Measurements from ENCODE around the gene ASXL2. TPM values are rescaled to one million over a fixed set of nuclear protein-coding genes. Genes with fewer than 3 reads are reported as not detected.

The ASXL2 gene
- polyA plus RNA-seq, 1 donor from 2014 or later: 2.9 TPM

DNA sequence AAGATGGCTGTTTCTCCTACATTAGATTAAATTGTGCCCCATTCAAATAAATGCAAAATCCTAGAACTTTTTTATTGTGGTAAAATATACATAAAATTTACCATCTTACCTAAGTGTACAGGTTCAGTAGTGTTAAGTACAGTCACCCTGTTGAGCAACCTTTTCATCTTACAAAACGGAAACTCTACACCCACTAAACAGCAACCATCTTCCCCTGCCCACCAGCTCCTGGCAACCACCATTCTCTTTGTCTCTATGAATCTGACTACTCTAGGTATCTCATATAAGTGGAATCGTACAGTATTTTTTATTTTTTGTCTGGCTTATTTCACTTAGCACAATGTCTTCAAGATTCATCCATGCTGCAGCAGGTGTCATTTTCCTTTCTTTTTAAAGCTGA, 53.0 kb downstream of the ASXL2 start:
- Histone ChIP-seq H4K20me1 (ENCODE audit: insufficient read depth) (no peaks in the 10 kb centered on the region), H3K27ac (ENCODE audit: low read length) (no peak overlapping the region), H3F3A (ENCODE audit: insufficient read depth, low read length, poor library complexity, severe bottlenecking) (no peaks in the 10 kb centered on the region), H3K4me3 (ENCODE audit: low read length) (no peak overlapping the region), H3K36me3 (ENCODE audit: insufficient read depth, low read length) (no peaks in the 10 kb centered on the region), H3K9ac (ENCODE audit: low read length) (no peak overlapping the region), H2AFZ (ENCODE audit: low read depth, low read length) (no peak overlapping the region), H3K4me2 (ENCODE audit: low read length) (no peak overlapping the region), H3K9me2 (ENCODE audit: insufficient read depth, low read length) (no peaks in the 10 kb centered on the region), H3K79me2 (replicated peaks; ENCODE audit: insufficient read depth, low read length) (no peaks in the 10 kb centered on the region), H3K9me3 (ENCODE audit: low read length) (no peaks in the 10 kb centered on the region), H3K27me3 (ENCODE audit: insufficient read depth, low read depth, low read length) (no peaks in the 10 kb centered on the region)
- TF ChIP-seq POLR2AphosphoS5 (IDR thresholded peaks at IDR 0.05): no peak

DNA sequence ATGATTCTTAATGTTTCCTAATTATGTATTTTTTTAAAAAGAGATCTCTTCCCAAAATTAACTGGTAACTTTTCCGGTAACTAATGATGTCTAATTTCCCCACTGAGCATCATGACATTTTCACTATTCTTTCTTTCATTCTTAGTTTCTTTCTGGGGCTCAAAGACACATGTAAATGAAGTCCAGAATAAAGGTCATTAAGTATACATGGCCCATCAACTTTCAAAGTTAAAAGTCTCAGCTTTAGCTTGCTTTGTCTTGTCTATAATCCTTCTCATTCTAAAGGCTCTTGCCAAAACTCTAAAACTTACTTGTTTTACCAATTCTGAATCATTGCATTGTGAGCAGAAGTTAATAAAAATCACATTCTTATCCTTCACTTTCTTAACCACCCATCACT, 53.6 kb downstream of the ASXL2 start:
- Histone ChIP-seq H3F3A (ENCODE audit: insufficient read depth, low read length, poor library complexity, severe bottlenecking) (no peaks in the 10 kb centered on the region), H3K9me3 (ENCODE audit: low read length) (no peaks in the 10 kb centered on the region), H3K9me2 (ENCODE audit: insufficient read depth, low read length) (no peaks in the 10 kb centered on the region), H3K27ac (ENCODE audit: low read length) (no peak overlapping the region), H3K27me3 (ENCODE audit: insufficient read depth, low read depth, low read length) (no peaks in the 10 kb centered on the region), H3K36me3 (ENCODE audit: insufficient read depth, low read length) (no peaks in the 10 kb centered on the region), H3K9ac (ENCODE audit: low read length) (no peak overlapping the region), H2AFZ (ENCODE audit: low read depth, low read length) (no peak overlapping the region), H3K4me3 (ENCODE audit: low read length) (no peak overlapping the region), H4K20me1 (ENCODE audit: insufficient read depth) (no peaks in the 10 kb centered on the region), H3K4me2 (ENCODE audit: low read length) (no peak overlapping the region), H3K79me2 (replicated peaks; ENCODE audit: insufficient read depth, low read length) (no peaks in the 10 kb centered on the region)
- TF ChIP-seq POLR2AphosphoS5 (IDR thresholded peaks at IDR 0.05): no peak
- TF ChIP-seq SMC3 (conservative IDR thresholded peaks at IDR 0.05; ENCODE audit: poor library complexity): no peak
- TF ChIP-seq EZH2 (IDR thresholded peaks at IDR 0.05; ENCODE audit: borderline replicate concordance, insufficient read depth, low read length, poor library complexity, severe bottlenecking): no peak
- TF ChIP-seq, protein P1, sequence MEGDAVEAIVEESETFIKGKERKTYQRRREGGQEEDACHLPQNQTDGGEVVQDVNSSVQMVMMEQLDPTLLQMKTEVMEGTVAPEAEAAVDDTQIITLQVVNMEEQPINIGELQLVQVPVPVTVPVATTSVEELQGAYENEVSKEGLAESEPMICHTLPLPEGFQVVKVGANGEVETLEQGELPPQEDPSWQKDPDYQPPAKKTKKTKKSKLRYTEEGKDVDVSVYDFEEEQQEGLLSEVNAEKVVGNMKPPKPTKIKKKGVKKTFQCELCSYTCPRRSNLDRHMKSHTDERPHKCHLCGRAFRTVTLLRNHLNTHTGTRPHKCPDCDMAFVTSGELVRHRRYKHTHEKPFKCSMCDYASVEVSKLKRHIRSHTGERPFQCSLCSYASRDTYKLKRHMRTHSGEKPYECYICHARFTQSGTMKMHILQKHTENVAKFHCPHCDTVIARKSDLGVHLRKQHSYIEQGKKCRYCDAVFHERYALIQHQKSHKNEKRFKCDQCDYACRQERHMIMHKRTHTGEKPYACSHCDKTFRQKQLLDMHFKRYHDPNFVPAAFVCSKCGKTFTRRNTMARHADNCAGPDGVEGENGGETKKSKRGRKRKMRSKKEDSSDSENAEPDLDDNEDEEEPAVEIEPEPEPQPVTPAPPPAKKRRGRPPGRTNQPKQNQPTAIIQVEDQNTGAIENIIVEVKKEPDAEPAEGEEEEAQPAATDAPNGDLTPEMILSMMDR (IDR thresholded peaks at IDR 0.05; ENCODE audit: poor library complexity, severe bottlenecking): no peak
- TF ChIP-seq MXI1 (conservative IDR thresholded peaks at IDR 0.05; ENCODE audit: poor library complexity, severe bottlenecking): no peak
- no peak for TF ChIP-seq TAF1 (IDR thresholded peaks at IDR 0.05; ENCODE audit: low read depth)
- no peak for TF ChIP-seq RAD21 (conservative IDR thresholded peaks at IDR 0.05)

DNA sequence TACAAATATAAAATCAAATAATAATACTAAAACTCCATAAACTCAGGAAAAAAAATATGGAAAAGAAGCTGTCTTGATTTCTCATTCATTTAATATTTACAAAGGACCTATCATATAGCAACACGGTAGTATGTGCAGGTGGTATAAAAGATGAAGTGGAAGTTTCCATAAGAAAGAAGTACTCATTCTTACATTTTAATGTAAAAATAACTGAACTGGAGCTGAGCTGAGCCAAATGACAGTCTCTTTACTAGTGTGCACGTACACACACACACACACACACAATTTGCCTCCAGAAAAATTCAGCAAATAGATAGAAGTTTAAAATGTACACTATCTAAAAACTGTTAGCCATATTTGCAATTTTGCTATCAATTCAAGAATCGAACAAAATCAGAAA, 54.1 kb downstream of the ASXL2 start:
- no peaks in the 10 kb centered on the region for H4K20me1 ChIP-seq (ENCODE audit: insufficient read depth)
- no peak overlapping the region for H2AFZ ChIP-seq (ENCODE audit: low read depth, low read length)
- H3K27ac ChIP-seq (ENCODE audit: low read length): no peak overlapping the region
- no peaks in the 10 kb centered on the region for H3K79me2 ChIP-seq (replicated peaks; ENCODE audit: insufficient read depth, low read length)
- no peaks in the 10 kb centered on the region for H3K27me3 ChIP-seq (ENCODE audit: insufficient read depth, low read depth, low read length)
- TF ChIP-seq, protein P2, sequence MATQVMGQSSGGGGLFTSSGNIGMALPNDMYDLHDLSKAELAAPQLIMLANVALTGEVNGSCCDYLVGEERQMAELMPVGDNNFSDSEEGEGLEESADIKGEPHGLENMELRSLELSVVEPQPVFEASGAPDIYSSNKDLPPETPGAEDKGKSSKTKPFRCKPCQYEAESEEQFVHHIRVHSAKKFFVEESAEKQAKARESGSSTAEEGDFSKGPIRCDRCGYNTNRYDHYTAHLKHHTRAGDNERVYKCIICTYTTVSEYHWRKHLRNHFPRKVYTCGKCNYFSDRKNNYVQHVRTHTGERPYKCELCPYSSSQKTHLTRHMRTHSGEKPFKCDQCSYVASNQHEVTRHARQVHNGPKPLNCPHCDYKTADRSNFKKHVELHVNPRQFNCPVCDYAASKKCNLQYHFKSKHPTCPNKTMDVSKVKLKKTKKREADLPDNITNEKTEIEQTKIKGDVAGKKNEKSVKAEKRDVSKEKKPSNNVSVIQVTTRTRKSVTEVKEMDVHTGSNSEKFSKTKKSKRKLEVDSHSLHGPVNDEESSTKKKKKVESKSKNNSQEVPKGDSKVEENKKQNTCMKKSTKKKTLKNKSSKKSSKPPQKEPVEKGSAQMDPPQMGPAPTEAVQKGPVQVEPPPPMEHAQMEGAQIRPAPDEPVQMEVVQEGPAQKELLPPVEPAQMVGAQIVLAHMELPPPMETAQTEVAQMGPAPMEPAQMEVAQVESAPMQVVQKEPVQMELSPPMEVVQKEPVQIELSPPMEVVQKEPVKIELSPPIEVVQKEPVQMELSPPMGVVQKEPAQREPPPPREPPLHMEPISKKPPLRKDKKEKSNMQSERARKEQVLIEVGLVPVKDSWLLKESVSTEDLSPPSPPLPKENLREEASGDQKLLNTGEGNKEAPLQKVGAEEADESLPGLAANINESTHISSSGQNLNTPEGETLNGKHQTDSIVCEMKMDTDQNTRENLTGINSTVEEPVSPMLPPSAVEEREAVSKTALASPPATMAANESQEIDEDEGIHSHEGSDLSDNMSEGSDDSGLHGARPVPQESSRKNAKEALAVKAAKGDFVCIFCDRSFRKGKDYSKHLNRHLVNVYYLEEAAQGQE (IDR thresholded peaks at IDR 0.05; ENCODE audit: borderline replicate concordance): no peak
- TF ChIP-seq EP300 (conservative IDR thresholded peaks at IDR 0.05; ENCODE audit: poor library complexity, severe bottlenecking) (no peak), EZH2 (IDR thresholded peaks at IDR 0.05; ENCODE audit: borderline replicate concordance, insufficient read depth, low read length, poor library complexity, severe bottlenecking) (no peak), TAF1 (IDR thresholded peaks at IDR 0.05; ENCODE audit: low read depth) (no peak), RAD21 (conservative IDR thresholded peaks at IDR 0.05) (no peak), SMC3 (conservative IDR thresholded peaks at IDR 0.05; ENCODE audit: poor library complexity) (no peak), POLR2AphosphoS5 (IDR thresholded peaks at IDR 0.05) (no peak), MXI1 (conservative IDR thresholded peaks at IDR 0.05; ENCODE audit: poor library complexity, severe bottlenecking) (no peak)
- TF ChIP-seq, protein P1 (IDR thresholded peaks at IDR 0.05; ENCODE audit: poor library complexity, severe bottlenecking): no peak
- H3K9me3 ChIP-seq (ENCODE audit: low read length): no peaks in the 10 kb centered on the region
- H3K36me3 ChIP-seq (ENCODE audit: insufficient read depth, low read length): no peaks in the 10 kb centered on the region
- no peak overlapping the region for H3K4me2 ChIP-seq (ENCODE audit: low read length)
- no peaks in the 10 kb centered on the region for H3F3A ChIP-seq (ENCODE audit: insufficient read depth, low read length, poor library complexity, severe bottlenecking)
- no peaks in the 10 kb centered on the region for H3K9me2 ChIP-seq (ENCODE audit: insufficient read depth, low read length)
- no peak overlapping the region for H3K9ac ChIP-seq (ENCODE audit: low read length)
- H3K4me3 ChIP-seq (ENCODE audit: low read length): no peak overlapping the region

Data from neural cell (in vitro differentiated cells).